Upper lobe of left lung (tissue), 4 donors: ENCODE measurements around the gene FAM111B.

Source experiments
- EP300 ChIP-seq, 4 donors: sonication (generic); formaldehyde crosslinking; IDR thresholded peaks; one replicate each; pipeline ENCODE4 v1.5.1; 2017; ENCODE audit warnings: antibody characterized with exemption in 4 of 4, control low read depth in 2 of 4
- POLR2A ChIP-seq, 4 donors: fragments of 450-650 bp; IDR thresholded peaks; one replicate each; pipeline ENCODE4 v1.5.1; 2016 to 2017; ENCODE audit warnings: antibody characterized with exemption in 4 of 4, mild to moderate bottlenecking in 2 of 4
- POLR2AphosphoS5 ChIP-seq, 2 donors: sonication (generic); formaldehyde crosslinking; IDR thresholded peaks; one replicate each; pipeline ENCODE4 v1.5.1; 2017; ENCODE audit warnings: antibody characterized with exemption in 2 of 2
- TF ChIP-seq, protein P1 (sequence below), 6 experiments: fragments of 450-650 bp in 4 of 6; fragments of 200-600 bp in 2 of 6; sonication (generic) in 2 of 6; IDR thresholded peaks; one replicate each; pipeline ENCODE4 v1.5.1; 2016 to 2019; ENCODE audit warnings: antibody characterized with exemption in 6 of 6

GRCh38 chr11:59158206-59159068 is 51.4 kb downstream of the FAM111B start:
- TF ChIP-seq POLR2A (IDR thresholded peaks at IDR 0.05): no peak
- TF ChIP-seq, protein P1, sequence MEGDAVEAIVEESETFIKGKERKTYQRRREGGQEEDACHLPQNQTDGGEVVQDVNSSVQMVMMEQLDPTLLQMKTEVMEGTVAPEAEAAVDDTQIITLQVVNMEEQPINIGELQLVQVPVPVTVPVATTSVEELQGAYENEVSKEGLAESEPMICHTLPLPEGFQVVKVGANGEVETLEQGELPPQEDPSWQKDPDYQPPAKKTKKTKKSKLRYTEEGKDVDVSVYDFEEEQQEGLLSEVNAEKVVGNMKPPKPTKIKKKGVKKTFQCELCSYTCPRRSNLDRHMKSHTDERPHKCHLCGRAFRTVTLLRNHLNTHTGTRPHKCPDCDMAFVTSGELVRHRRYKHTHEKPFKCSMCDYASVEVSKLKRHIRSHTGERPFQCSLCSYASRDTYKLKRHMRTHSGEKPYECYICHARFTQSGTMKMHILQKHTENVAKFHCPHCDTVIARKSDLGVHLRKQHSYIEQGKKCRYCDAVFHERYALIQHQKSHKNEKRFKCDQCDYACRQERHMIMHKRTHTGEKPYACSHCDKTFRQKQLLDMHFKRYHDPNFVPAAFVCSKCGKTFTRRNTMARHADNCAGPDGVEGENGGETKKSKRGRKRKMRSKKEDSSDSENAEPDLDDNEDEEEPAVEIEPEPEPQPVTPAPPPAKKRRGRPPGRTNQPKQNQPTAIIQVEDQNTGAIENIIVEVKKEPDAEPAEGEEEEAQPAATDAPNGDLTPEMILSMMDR (IDR thresholded peaks at IDR 0.05): peak; percentile 71 to 87 (median 84)
- TF ChIP-seq POLR2AphosphoS5 (IDR thresholded peaks at IDR 0.05): no peak
- peak in 1 of 4 donors; percentile 32 for TF ChIP-seq EP300 (IDR thresholded peaks at IDR 0.05)
